HepG2 (cell line): Measurements from ENCODE around the gene TNFAIP2. TPM values are rescaled to one million over a fixed set of nuclear protein-coding genes. Genes with fewer than 3 reads are reported as not detected.

Experiments
- ATAC-seq: fragments of 200-7000 bp; cut with Tn5 transposase; 3 replicates; pipeline ENCODE4 v1.9.1; 2020; ENCODE audit warnings: mild to moderate bottlenecking, moderate library complexity
- BruUV-seq: library from RNA; stranded (reverse); fragments of 400-500 nt; replicated peaks from 2 replicates; lab custom pipeline; 2021; lab: Mats Ljungman, UMichigan
- CTCF ChIA-PET: fragments of 300-600 bp; formaldehyde crosslinking; extraction: SDS; loops from one replicate; lab custom pipeline; 2021; ENCODE audit warnings: low total read pairs, inconsistent platforms, low intra/inter-chr PET ratio; lab: Yijun Ruan, JAX
- POLR2A ChIA-PET: fragments of 350-600 bp; sonication (Branson Sonifier 250); formaldehyde crosslinking; loops from one replicate; lab custom pipeline; 2020; ENCODE audit warnings: antibody characterized with exemption, inconsistent platforms; lab: Yijun Ruan, JAX
- DNase-seq: peaks from one replicate; pipeline ENCODE4 v3.0.0-alpha.2; 2015; ENCODE audit warnings: low spot score
- FAIRE-seq: peaks from 3 replicates; lab custom pipeline; 2011; peaks lifted over from hg19 to GRCh38; lab: Jason Lieb, UNC
- H2AFZ ChIP-seq: one replicate; pipeline ENCODE4 v1.6.1; 2011; ENCODE audit warnings: low read length, inconsistent platforms
- H3K27ac ChIP-seq: fragments of 300-600 bp; 3 replicates; pipeline ENCODE4 v1.8.0; 2011; ENCODE audit warnings: mixed run types, mild to moderate bottlenecking, mixed read lengths, low read length, inconsistent platforms; ENCODE audit not compliant: insufficient read depth; ENCODE audit errors: extremely low read length
- H3K27me3 ChIP-seq, 2 experiments: fragments of 200-600 bp in 1 of 2; 2 replicates in 1 of 2; 3 replicates in 1 of 2; pipeline versions ENCODE4 v1.6.0 to v1.8.0; 2011; ENCODE audit warnings: low read length in 2 of 2, mild to moderate bottlenecking in 2 of 2, moderate library complexity in 2 of 2, inconsistent platforms in 1 of 2; ENCODE audit not compliant: insufficient read depth in 2 of 2, control insufficient read depth in 1 of 2
- H3K36me3 ChIP-seq, 2 experiments: fragments of 200-600 bp in 1 of 2; replicated peaks in 1 of 2; 2 replicates in 1 of 2; 3 replicates in 1 of 2; pipeline versions ENCODE4 v1.5.1 to v1.8.0; 2011; ENCODE audit warnings: low read length in 2 of 2, inconsistent platforms in 1 of 2; ENCODE audit not compliant: insufficient read depth in 2 of 2, control insufficient read depth in 1 of 2
- H3K4me1 ChIP-seq: 2 replicates; pipeline ENCODE4 v1.5.1; 2012; ENCODE audit warnings: low read length, inconsistent platforms; ENCODE audit not compliant: insufficient read depth
- H3K4me2 ChIP-seq: 2 replicates; pipeline ENCODE4 v1.6.0; 2011; ENCODE audit warnings: low read depth, low read length, inconsistent platforms
- H3K4me3 ChIP-seq, 3 experiments: fragments of 200-600 bp in 1 of 3; sonication (generic), shearing (Covaris generic) in 1 of 3; replicated peaks in 1 of 3; 2 replicates each; pipeline ENCODE4 v1.5.1; 2011 to 2016; ENCODE audit warnings: low read length in 3 of 3, inconsistent platforms in 2 of 3, low read depth in 2 of 3, mild to moderate bottlenecking in 2 of 3, control low read depth in 1 of 3, mixed read lengths in 1 of 3; ENCODE audit not compliant: insufficient read depth in 1 of 3
- H3K79me2 ChIP-seq: one replicate; pipeline ENCODE4 v1.6.1; 2011; ENCODE audit warnings: low read length, inconsistent platforms; ENCODE audit not compliant: insufficient read depth
- H3K9ac ChIP-seq: 2 replicates; pipeline ENCODE4 v1.6.0; 2011; ENCODE audit warnings: mild to moderate bottlenecking, low read depth, low read length, inconsistent platforms; ENCODE audit not compliant: insufficient read depth
- H3K9me3 ChIP-seq: 2 replicates; pipeline ENCODE4 v1.5.1; 2012; ENCODE audit warnings: mild to moderate bottlenecking, low read length
- H4K20me1 ChIP-seq: 2 replicates; pipeline ENCODE4 v1.6.0; 2011; ENCODE audit warnings: inconsistent platforms, mild to moderate bottlenecking, low read length, moderate library complexity; ENCODE audit not compliant: insufficient read depth
- AGO1 ChIP-seq: fragments of 200-400 bp; formaldehyde crosslinking; IDR thresholded peaks from 2 replicates; pipeline ENCODE4 v1.6.1; 2017; ENCODE audit warnings: mild to moderate bottlenecking, low read depth, low read length, moderate library complexity; ENCODE audit not compliant: poor library complexity, severe bottlenecking
- DMTF1 ChIP-seq: sonication (generic); formaldehyde crosslinking; IDR thresholded peaks from 2 replicates; pipeline ENCODE4 v1.4.0; 2020; ENCODE audit warnings: mild to moderate bottlenecking, missing genetic modification reagents
- HNRNPLL ChIP-seq: fragments of 200-400 bp; formaldehyde crosslinking; IDR thresholded peaks from 2 replicates; pipeline ENCODE4 v1.6.1; 2017; ENCODE audit warnings: mild to moderate bottlenecking, low read depth, low read length; ENCODE audit not compliant: poor library complexity, severe bottlenecking
- MED8 ChIP-seq: sonication (generic); formaldehyde crosslinking; IDR thresholded peaks from 2 replicates; pipeline ENCODE4 v1.8.1; 2023; ENCODE audit warnings: mild to moderate bottlenecking, missing genetic modification reagents; ENCODE audit not compliant: insufficient replicate concordance
- MTA1 ChIP-seq: sonication (generic); formaldehyde crosslinking; IDR thresholded peaks from 2 replicates; pipeline ENCODE4 v1.4.0; 2020; ENCODE audit warnings: missing genetic modification reagents, mild to moderate bottlenecking, borderline replicate concordance
- PAF1 ChIP-seq: IDR thresholded peaks from 2 replicates; pipeline ENCODE4 v1.6.1; 2016; ENCODE audit warnings: missing genetic modification reagents, missing compliant biosample characterization
- POLR2A ChIP-seq, 2 experiments: IDR thresholded peaks; 2 replicates each; pipeline ENCODE4 v1.6.1; 2011; ENCODE audit warnings: low read depth in 2 of 2, low read length in 2 of 2, mild to moderate bottlenecking in 1 of 2, moderate library complexity in 1 of 2; ENCODE audit not compliant: insufficient read depth in 1 of 2
- POLR2G ChIP-seq: fragments of 200-400 bp; formaldehyde crosslinking; IDR thresholded peaks from 2 replicates; pipeline ENCODE4 v1.6.1; 2018; ENCODE audit warnings: mild to moderate bottlenecking, low read depth, low read length, moderate library complexity
- TARDBP ChIP-seq: sonication (generic); formaldehyde crosslinking; IDR thresholded peaks from 2 replicates; pipeline ENCODE4 v1.8.0; 2022; ENCODE audit warnings: mild to moderate bottlenecking, missing genetic modification reagents
- TMF1 ChIP-seq: sonication (generic); formaldehyde crosslinking; IDR thresholded peaks from 2 replicates; pipeline ENCODE4 v1.8.1; 2022; ENCODE audit warnings: low read depth, missing genetic modification reagents
- ZFP90 ChIP-seq: sonication (generic); formaldehyde crosslinking; IDR thresholded peaks from 2 replicates; pipeline ENCODE4 v1.8.0; 2022; ENCODE audit warnings: missing genetic modification reagents, mild to moderate bottlenecking, inconsistent platforms, borderline replicate concordance
- ZFY ChIP-seq: sonication (generic); formaldehyde crosslinking; IDR thresholded peaks from 2 replicates; pipeline ENCODE4 v1.4.0; 2020; ENCODE audit warnings: missing genetic modification reagents
- ZMAT5 ChIP-seq: sonication (generic); formaldehyde crosslinking; IDR thresholded peaks from 2 replicates; pipeline ENCODE4 v1.5.0; 2020; ENCODE audit warnings: mild to moderate bottlenecking, low read depth, missing genetic modification reagents, borderline replicate concordance
- ZNF274 ChIP-seq: sonication (generic); formaldehyde crosslinking; IDR thresholded peaks from 2 replicates; pipeline ENCODE4 v1.5.1; 2020; ENCODE audit warnings: mild to moderate bottlenecking, missing genetic modification reagents
- ZNF292 ChIP-seq: sonication (generic); formaldehyde crosslinking; IDR thresholded peaks from 2 replicates; pipeline ENCODE4 v1.8.1; 2022; ENCODE audit warnings: mild to moderate bottlenecking, low read depth, missing genetic modification reagents, borderline replicate concordance
- ZNF557 ChIP-seq: sonication (generic); formaldehyde crosslinking; IDR thresholded peaks from 2 replicates; pipeline ENCODE4 v1.4.0; 2020; ENCODE audit warnings: missing genetic modification reagents
- ZNF710 ChIP-seq: sonication (generic); formaldehyde crosslinking; IDR thresholded peaks from 2 replicates; pipeline ENCODE4 v1.5.0; 2020; ENCODE audit warnings: mild to moderate bottlenecking, missing genetic modification reagents, borderline replicate concordance
- ZNF768 ChIP-seq: sonication (generic); formaldehyde crosslinking; IDR thresholded peaks from 2 replicates; pipeline ENCODE4 v1.4.0; 2020; ENCODE audit warnings: missing genetic modification reagents
- WGBS: methylation state at CpG from one replicate; pipeline ENCODE4 v1.1.6; 2017; ENCODE audit warnings: low lambda C conversion rate; 5-methylcytosine and 5-hydroxymethylcytosine counted together
- in situ Hi-C: cut with HindIII; loops from 2 replicates; pipeline ENCODE4 v1.10.0; 2017; ENCODE audit warnings: low pct_unique_long_range_greater_than_20kb; ENCODE audit not compliant: extremely low pct_ligation_motif_present
- intact Hi-C: fragments of 100-400 bp; cut with micrococcal nuclease; formaldehyde crosslinking; loops from one replicate; pipeline ENCODE4 v1.10.0; 2022; ENCODE audit not compliant: unreplicated experiment
- polyA plus RNA-seq, 8 experiments: library from polyadenylated mRNA; depleted of rRNA in 3 of 8; stranded (reverse) in 7 of 8; unstranded in 1 of 8; fragments of >200 nt; fragmentation: Illumina TruSeq in 4 of 8; extraction: Trizol in 4 of 8; gene quantifications; 2 replicates each; pipeline versions ENCODE4 v1.2.1 to v1.2.3, GENCODE V29; 2011 to 2016; ENCODE audit warnings: low read depth in 4 of 8, missing spikeins in 1 of 8, mixed read lengths in 1 of 8; ENCODE audit not compliant: insufficient read depth in 1 of 8
- total RNA-seq, 5 experiments: library from RNA; depleted of rRNA; stranded (reverse); fragments of >200 nt; fragmentation: Illumina TruSeq; extraction: Trizol; gene quantifications; 2 replicates each; pipeline ENCODE4 v1.2.3, GENCODE V29; 2016; ENCODE audit warnings: low read depth in 1 of 5
- TF ChIP-seq, protein P1 (sequence below): sonication (generic); formaldehyde crosslinking; IDR thresholded peaks from 2 replicates; pipeline ENCODE4 v1.8.1; 2023; ENCODE audit warnings: mild to moderate bottlenecking, moderate library complexity, missing genetic modification reagents

Gene TNFAIP2
- total and polyA plus RNA-seq, 2 of the 13 experiments (the other 11 are each of a cell fraction or from before 2014, with no cell fraction given) = 0.46 to 1.5 TPM

DNA sequence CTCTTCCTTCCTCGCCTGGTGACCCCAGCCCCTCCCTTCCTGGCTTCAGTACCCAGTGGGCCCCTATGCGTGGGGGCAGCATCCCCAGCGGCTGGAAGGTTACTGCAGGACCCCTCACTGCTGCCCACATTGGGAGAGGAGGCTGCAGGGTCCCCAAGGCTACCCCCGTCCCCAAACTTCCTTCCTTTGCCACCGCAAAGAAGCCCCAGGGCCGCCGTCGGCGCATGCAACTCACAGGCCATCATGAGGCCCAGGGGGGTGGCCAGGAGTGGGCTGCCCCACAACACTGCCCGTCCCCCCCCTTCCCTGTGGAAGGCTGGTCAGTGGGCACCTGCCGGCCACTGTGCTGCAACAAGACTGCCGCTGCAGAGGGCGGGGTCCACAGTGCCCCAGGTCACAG, 9.5 kb upstream of the TNFAIP2 start:
- peak overlapping the region; percentile 24; the same call in 1 of the 2 replicates for H3K4me2 ChIP-seq
- no peaks in the 10 kb centered on the region for H3K9me3 ChIP-seq
- ChIA-PET CTCF (no interaction called here), POLR2A (interaction anchor here (0.9 to 5.9 kb wide), 5 partner anchors 9 to 17 kb away, joined by 3 to 55 read pairs (median 4); no protein-coding TSS in a partner anchor)
- ATAC-seq (peak; percentile 5), DNase-seq (no peak), FAIRE-seq (no peak)
- no peak overlapping the region for H3K4me3 ChIP-seq
- H3K36me3 ChIP-seq = no peaks in the 10 kb centered on the region
- H3K27ac ChIP-seq = no peak overlapping the region
- no peak overlapping the region for H3K9ac ChIP-seq
- 0 out of 2 replicates have a peak, but pooled peaks cover 2% of the 10 kb centered on the region for H4K20me1 ChIP-seq
- intact Hi-C loops (no loop called here), in situ Hi-C loops (no loop called here)
- no peaks in the 10 kb centered on the region for H3K79me2 ChIP-seq
- peaks cover 87% of the 10 kb centered on the region for H3K4me1 ChIP-seq
- H3K27me3 ChIP-seq = peaks cover 0 to 7% of the 10 kb centered on the region in 2 experiments; a peak in 1 of 5 replicates
- H2AFZ ChIP-seq = no peak overlapping the region
- WGBS = 66% methylated on average over 8 of the region's 13 CpGs
- BruUV-seq = no TSS peak
- no peak for TF ChIP-seq ZNF557 (CRISPR knock-in tag)
- TF ChIP-seq AGO1 = peak; percentile 98
- TF ChIP-seq ZNF768 (CRISPR knock-in tag) = 0 out of 2 replicates have a peak, but pooled peaks have one; percentile 4
- 0 out of 2 replicates have a peak, but pooled peaks have one; percentile 53 for TF ChIP-seq TMF1 (CRISPR knock-in tag)
- peak; percentile 71; the same call in 1 of the 2 replicates for TF ChIP-seq ZNF274 (CRISPR knock-in tag)
- TF ChIP-seq HNRNPLL = peak; percentile 36
- 0 out of 2 replicates have a peak, but pooled peaks have one; percentile 6 for TF ChIP-seq ZFY (CRISPR knock-in tag)
- peak; percentile 97 for TF ChIP-seq PAF1 (CRISPR knock-in tag)
- TF ChIP-seq ZFP90 (CRISPR knock-in tag) = 0 out of 2 replicates have a peak, but pooled peaks have one; percentile 30
- 0 out of 2 replicates have a peak, but pooled peaks have one; percentile 57 for TF ChIP-seq POLR2G
- peak; percentile 85 for TF ChIP-seq TARDBP (CRISPR knock-in tag)
- TF ChIP-seq MTA1 (CRISPR knock-in tag) = 0 out of 2 replicates have a peak, but pooled peaks have one; percentile 59
- no peak for TF ChIP-seq DMTF1
- no peak for TF ChIP-seq MED8 (CRISPR knock-in tag)
- 0 out of 2 replicates have a peak, but pooled peaks have one; percentile 26 for TF ChIP-seq ZNF710 (CRISPR knock-in tag)
- TF ChIP-seq POLR2A (IDR thresholded peaks at IDR 0.05; ENCODE audit: insufficient read depth in 1 of 2, low read depth in 2 of 2, low read length in 2 of 2) = peak in 1 of 2 experiments; percentile 46; a peak in 1 of 4 replicates
- TF ChIP-seq, protein P1, sequence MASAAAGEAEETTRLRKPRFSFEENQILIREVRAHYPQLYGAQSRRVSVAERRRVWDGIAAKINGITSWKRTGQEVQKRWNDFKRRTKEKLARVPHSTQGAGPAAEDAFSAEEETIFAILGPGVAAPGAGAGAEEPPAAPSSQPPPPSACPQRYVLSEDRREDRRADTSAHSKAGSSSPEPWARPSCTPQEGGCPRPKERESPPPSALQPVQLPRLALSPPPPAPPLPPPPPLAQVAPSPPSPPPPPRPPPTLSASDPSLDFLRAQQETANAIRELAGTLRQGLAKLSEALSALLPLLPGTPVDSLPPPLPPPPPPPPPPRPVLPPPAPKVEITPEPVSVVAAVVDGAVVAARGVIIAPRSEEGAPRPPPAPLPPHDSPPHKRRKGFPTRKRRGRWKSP = no peak
- no peak for TF ChIP-seq ZMAT5 (CRISPR knock-in tag)
- 0 out of 2 replicates have a peak, but pooled peaks have one; percentile 9 for TF ChIP-seq ZNF292
